HepG2 (cell line): ENCODE measurements around the gene USP10.

Experiments
- CTCF ChIP-seq: sonication (generic); formaldehyde crosslinking; IDR thresholded peaks from 2 replicates; pipeline ENCODE4 v1.5.0; 2020; ENCODE audit warnings: mild to moderate bottlenecking, missing genetic modification reagents, moderate library complexity
- FOSL1 ChIP-seq: sonication (generic); formaldehyde crosslinking; IDR thresholded peaks from 2 replicates; pipeline ENCODE4 v1.9.0; 2021; ENCODE audit warnings: missing genetic modification reagents, borderline replicate concordance
- GLMP ChIP-seq: sonication (generic); formaldehyde crosslinking; IDR thresholded peaks from 2 replicates; pipeline ENCODE4 v1.9.0; 2021; ENCODE audit warnings: missing genetic modification reagents, mild to moderate bottlenecking, borderline replicate concordance
- MTERF4 ChIP-seq: sonication (generic); formaldehyde crosslinking; IDR thresholded peaks from 2 replicates; pipeline ENCODE4 v1.8.0; 2023; ENCODE audit warnings: mild to moderate bottlenecking, missing genetic modification reagents
- NONO ChIP-seq, 2 experiments: fragments of 450-650 bp in 1 of 2; sonication (generic) in 1 of 2; formaldehyde crosslinking in 1 of 2; IDR thresholded peaks in 1 of 2; conservative IDR thresholded peaks in 1 of 2; 2 replicates each; pipeline versions ENCODE4 v1.6.1 to v1.8.0; 2017 to 2022; ENCODE audit warnings: mild to moderate bottlenecking in 1 of 2, missing genetic modification reagents in 1 of 2, moderate library complexity in 1 of 2
- PHF21A ChIP-seq: sonication (generic); formaldehyde crosslinking; IDR thresholded peaks from 2 replicates; pipeline ENCODE4 v1.5.0; 2020; ENCODE audit warnings: mild to moderate bottlenecking, missing genetic modification reagents
- TAF1 ChIP-seq: sonication (generic); formaldehyde crosslinking; IDR thresholded peaks from 2 replicates; pipeline ENCODE4 v1.4.0; 2020; ENCODE audit warnings: missing genetic modification reagents
- TCF7 ChIP-seq: sonication (generic); IDR thresholded peaks from 2 replicates; pipeline ENCODE4 v1.6.1; 2016; ENCODE audit warnings: antibody characterized with exemption, low read depth
- ZNF282 ChIP-seq: fragments of 450-650 bp; IDR thresholded peaks from 2 replicates; pipeline ENCODE4 v1.6.1; 2018; ENCODE audit not compliant: partially characterized antibody
- ZNF513 ChIP-seq: sonication (generic); formaldehyde crosslinking; conservative IDR thresholded peaks from 2 replicates; pipeline ENCODE4 v1.5.0; 2020; ENCODE audit warnings: missing genetic modification reagents
- ZNF563 ChIP-seq: sonication (generic); formaldehyde crosslinking; IDR thresholded peaks from 2 replicates; pipeline ENCODE4 v1.8.0; 2022; ENCODE audit warnings: mild to moderate bottlenecking, moderate library complexity, missing genetic modification reagents
- ZSCAN20 ChIP-seq: sonication (generic); formaldehyde crosslinking; IDR thresholded peaks from 2 replicates; pipeline ENCODE4 v1.4.0; 2020; ENCODE audit warnings: missing genetic modification reagents, mild to moderate bottlenecking, borderline replicate concordance
- ZSCAN22 ChIP-seq: sonication (generic); formaldehyde crosslinking; IDR thresholded peaks from 2 replicates; pipeline ENCODE4 v1.4.0; 2020; ENCODE audit warnings: mild to moderate bottlenecking, missing genetic modification reagents

- TF ChIP-seq TAF1 (CRISPR knock-in tag) (no peak), CTCF (CRISPR knock-in tag) (no peak), ZNF282 (no peak), ZSCAN20 (no peak), GLMP (no peak), ZNF513 (CRISPR knock-in tag) (no peak), ZNF563 (no peak), MTERF4 (no peak), FOSL1 (CRISPR knock-in tag) (no peak), PHF21A (CRISPR knock-in tag) (no peak), TCF7 (no peak), NONO (IDR thresholded peaks at IDR 0.05) (no peak), NONO (CRISPR knock-in tag; conservative IDR thresholded peaks at IDR 0.05) (no peak), ZSCAN22 (CRISPR knock-in tag) (no peak)
These were observed 21.3 kb upstream of the USP10 start for GRCh38 chr16:84678541-84678940.
